NB4 (cell line): ENCODE data around the gene DTNB.

Experiments
- CTCF ChIP-seq: IDR thresholded peaks from one replicate; pipeline ENCODE4 v1.5.1; 2012; ENCODE audit warnings: low read depth, low read length
- MAX ChIP-seq: IDR thresholded peaks from 2 replicates; pipeline ENCODE4 v1.6.1; 2011; ENCODE audit warnings: low read depth, low read length
- MYC ChIP-seq: IDR thresholded peaks from 2 replicates; pipeline ENCODE4 v1.6.1; 2011; ENCODE audit warnings: low read depth, low read length
- POLR2A ChIP-seq: IDR thresholded peaks from 2 replicates; pipeline ENCODE4 v1.6.1; 2011; ENCODE audit warnings: mild to moderate bottlenecking; ENCODE audit not compliant: insufficient read length; ENCODE audit errors: extremely low read depth

GRCh38 chr2:25339791-25340180 is 333.6 kb downstream of the DTNB start:
- no peak for TF ChIP-seq CTCF
- no peak for TF ChIP-seq POLR2A
- TF ChIP-seq MAX = no peak
- TF ChIP-seq MYC = no peak
